ENCODE data around the gene NAT8L.

NAT8L gene

DNA sequence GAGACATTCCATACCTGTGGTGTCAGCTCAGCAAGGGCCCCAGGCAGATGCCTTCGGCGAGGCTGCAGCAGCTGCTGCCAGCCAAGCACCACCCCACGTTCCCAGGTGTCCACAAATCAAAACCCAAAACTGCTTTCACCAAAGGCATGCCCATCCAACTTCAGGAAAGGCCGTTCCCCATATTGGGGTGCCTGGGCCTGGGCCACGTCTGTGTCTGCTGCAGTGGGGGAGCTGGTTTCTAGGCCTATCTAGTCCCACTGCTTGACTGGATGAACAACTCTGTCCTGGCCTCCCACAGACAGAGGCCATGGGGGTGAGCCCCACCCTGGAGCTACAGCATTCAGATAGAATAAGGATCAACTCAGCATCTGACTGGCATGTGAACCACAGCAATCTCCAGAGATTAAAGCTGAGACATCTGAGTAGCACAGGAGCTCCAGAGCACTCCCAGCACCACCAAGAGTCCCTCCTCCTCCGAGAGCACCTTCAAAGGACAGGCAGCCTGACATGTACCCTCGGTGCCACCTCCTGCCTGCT is 37.0 kb downstream of the NAT8L start:
- DNase-seq: no peak

DNA sequence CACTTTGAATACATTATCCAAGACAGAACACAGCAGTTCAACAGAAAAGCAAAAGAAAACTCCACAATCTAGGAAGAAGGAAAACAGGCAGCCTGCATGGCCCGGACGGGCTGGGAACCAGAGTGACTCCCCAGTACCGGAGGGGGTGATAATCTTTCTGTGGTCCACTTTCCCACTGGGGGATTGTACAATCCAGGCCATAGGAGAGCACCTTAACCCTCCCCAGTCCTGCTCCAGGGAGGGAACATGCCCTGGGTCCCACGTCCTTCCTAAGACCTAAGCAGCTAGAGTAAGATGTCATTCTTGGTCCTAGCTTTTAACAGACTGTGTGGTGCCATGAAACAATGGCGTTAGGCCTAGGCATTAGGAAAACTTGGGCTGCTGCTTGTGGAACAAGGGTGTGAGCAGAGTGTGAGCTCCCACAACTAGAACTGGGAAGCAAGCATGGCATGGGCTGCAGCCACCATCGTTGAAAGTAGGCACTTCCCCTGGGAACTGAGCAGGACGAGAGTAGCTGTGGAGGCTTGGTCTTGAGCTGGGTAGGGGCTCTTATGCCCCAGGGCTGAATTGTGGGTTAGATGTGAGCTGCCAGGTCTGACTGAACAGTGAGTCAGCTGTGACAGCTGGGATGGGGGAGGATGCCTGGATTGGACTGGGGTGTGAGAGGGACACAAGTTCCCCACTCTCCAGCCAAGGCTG is 42.4 kb downstream of the NAT8L start:
- DNase-seq: no peak

DNA sequence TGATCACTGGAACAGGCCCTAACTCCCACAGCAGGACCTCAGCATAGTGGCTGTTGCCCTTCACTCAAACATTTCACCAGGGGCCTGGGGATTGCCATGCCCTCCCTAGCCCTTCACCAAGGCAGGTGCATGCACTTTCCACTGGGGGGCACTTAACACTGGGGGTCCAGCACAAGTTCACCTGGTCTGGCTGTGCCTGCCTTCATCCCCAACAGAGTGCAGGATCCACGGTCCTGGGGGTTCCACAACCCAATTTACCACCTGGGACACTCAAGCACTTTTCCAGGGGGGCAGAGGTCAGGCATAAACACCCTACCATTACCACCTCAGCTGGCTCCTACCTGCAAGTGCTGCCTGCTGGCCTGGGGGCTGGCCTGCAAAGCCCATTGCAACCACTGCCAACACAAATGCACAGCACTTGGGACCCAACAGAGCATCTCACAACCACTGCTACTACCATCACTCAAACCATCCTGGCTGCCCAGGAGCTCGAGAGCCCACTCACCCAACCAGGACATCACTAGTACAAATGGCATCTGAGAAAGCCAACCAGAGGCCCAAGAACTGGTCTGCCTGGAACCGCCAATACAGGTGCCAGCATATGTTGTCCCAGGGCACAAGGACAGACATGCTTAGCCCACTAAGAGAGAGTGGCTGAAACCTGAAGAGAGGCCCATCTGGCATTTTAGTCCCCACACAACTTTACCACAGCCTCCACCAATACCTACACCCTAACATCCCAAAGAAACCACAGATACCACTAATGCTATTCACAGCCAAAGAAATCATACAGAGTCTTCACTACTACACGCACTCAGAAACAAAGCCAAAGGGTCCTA is 43.1 kb downstream of the NAT8L start:
- no peak for DNase-seq

DNA sequence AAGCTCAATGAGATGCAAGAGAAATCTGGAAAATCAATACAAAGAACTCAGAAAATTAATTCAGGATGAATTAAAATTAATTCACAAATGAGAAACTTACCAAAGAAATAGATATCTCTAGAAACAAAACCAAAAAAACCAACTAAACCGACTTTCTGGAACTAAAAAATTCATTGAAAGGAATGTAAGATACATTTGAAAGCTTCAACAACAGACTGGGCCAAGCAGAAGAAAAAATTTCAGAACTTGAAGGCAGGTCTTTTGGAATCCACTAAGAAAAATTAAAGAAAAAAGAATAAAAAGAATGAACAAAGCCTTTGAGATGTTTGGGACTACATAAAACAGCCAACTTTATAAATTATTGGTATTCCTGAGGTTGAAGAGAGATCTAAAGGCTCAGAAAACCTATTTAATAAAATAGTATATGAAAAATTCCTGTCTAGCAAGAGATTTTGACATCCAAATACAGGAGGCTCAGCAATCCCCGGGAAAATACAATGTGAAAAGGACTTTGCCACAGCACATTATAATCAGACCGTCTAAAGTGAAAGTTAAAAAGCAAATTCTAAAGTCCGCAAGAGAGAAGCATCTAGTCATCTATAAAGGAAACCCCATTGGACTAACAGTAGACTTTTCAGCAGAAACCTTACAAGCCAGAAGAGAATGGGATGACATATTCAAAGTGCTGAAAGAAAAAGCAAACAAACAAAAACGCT is 44.2 kb downstream of the NAT8L start:
- no peak for DNase-seq

DNA sequence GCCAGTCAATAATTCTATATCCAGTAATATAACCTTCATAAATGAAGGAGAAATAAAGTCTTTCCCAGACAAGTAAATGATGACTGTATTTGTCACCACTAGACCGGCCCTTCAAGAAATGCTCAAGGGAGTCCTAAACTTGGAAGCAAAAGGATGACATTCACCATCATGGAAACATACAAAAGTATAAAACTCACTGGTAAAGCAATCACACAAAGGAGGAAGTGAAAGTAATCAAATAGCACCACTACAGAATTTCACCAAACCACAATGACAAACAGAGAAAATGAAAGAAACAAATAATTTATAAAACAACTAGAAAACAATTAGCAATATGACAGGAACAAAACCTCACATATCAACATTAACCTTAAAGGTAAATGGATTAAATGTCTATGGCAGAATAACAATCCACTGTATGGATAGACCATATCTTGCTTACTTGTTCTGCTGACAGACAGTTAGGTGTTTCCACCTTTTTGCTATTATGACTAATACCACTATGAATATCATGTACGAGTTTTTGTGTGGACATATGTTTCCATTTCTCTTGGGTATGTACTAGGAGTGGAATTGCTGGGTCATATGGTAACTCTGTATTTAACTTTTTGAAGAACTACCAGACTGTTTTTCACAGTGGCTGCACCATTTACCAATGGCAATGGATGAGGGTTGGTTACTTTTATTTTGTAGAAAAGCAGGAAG is 44.9 kb downstream of the NAT8L start:
- no peak for DNase-seq

DNA sequence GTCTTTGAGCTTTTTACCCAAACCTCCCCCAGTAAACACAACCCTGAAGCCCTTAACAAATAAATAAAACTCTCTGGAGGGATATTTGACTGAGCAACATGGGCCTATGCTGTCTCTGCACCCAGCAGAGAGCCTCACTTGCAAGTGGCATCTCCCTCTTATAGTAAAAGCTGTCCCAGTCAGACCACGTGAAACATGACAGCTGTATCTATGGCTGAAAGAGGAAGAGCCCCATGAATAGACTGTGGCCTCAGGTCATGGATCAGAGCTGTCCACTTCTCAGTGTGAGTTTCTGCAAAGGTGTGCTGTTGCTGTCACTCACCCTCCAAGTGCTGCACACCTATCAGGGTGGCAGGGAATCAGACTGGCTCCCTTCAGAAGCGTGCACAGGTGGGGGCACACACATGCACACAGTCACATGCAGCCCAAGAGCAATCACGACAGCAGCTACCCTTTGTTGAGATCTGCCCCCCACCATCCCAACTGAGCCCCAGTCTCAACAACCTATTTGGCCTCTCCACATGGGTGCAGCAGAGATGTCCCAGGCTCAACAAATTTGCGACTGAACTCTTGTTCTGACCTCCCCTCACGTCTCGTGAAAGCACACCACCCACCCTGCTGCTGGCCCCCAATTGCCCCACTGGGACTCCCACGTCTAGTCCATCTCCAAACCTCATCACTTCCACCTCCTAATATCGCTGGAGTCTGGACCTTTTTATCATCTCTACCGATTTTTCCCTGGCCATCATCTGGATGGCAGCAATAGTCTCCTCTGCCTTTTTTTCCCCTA is 45.6 kb downstream of the NAT8L start:
- DNase-seq: no peak

DNA sequence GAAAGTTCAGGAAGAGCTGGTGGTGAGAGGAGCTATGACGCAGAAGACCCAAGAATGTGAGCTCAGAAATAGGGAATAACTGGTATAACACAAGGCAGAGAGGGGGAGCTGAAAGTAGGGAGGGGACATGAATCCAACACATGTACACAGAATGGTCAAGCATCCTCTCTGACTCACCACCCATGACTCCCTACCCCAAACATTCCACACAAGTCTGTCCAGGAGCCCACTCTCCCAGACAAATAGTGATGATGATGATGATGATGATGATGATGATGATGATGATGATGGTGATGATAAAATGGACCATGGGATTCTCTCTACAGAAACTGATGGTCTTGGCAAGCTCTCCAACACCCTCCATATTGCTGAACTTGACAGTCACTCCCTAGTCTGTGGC is 46.4 kb downstream of the NAT8L start:
- no peak for DNase-seq

DNA sequence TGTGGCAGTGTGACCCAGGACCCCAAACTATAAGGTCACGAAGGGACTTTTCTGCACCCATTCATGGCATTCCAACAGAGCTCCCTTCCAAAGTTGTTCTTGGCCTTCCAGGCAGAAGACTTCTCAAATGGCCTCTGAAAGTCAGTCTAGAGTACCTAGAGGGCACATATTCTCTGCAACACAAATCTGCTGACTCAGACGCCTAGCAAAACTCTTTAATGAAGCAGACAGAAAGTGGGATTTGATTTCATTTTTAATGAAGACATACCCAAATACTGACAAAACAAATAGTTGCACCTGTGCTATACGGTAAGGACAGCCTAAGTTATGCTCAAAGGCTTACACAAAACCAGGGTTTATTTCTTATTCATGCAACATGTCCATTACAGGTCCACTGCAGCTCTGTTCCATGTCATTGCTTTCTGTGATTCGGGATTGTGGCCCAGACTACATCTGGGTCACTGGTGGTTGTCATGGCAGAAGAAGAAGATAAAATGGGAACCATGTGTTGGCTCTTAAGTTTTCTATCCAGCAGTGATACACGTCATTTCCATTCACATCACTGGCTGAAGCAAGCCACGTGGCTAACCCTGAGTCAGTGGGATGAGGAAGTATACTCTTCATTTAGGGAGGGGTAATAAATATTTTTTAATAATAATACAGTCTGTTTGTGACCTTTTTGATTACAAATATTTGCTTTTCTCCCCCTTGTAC is 57.7 kb downstream of the NAT8L start:
- DNase-seq: no peak

Measured in COR-L47 (cell line).